ENCODE measurements around the gene PARS2.

The PARS2 gene

GRCh38 chr1:54764133-54764921 lies at the start of gene PARS2:
Gene PARS2, minus strand, starts transcription at chr1:54764523. Its CDS starts 5,362 bp downstream, at chr1:54759161.
- in situ Hi-C loops (cut with MboI; ENCODE audit: low sequenced_read_pairs) = no loop called here

- in situ Hi-C loops (cut with MboI; ENCODE audit: low sequenced_read_pairs) = no loop called here
Measured at GRCh38 chr1:54814126-54814498, 49.8 kb upstream of the PARS2 start.

- in situ Hi-C loops (cut with MboI; ENCODE audit: low sequenced_read_pairs) = no loop called here
Measured at GRCh38 chr1:54813485-54814125, 49.3 kb upstream of the PARS2 start.

GRCh38 chr1:54812801-54813484 lies 48.6 kb upstream of the PARS2 start:
- in situ Hi-C loops (cut with MboI; ENCODE audit: low sequenced_read_pairs) = no loop called here

GRCh38 chr1:54811739-54812655 lies 47.7 kb upstream of the PARS2 start:
- in situ Hi-C loops (cut with MboI; ENCODE audit: low sequenced_read_pairs) = no loop called here

GRCh38 chr1:54811066-54811465 lies 46.7 kb upstream of the PARS2 start:
- in situ Hi-C loops (cut with MboI; ENCODE audit: low sequenced_read_pairs) = no loop called here

GRCh38 chr1:54810153-54810942 lies 46.0 kb upstream of the PARS2 start:
- in situ Hi-C loops (cut with MboI; ENCODE audit: low sequenced_read_pairs) = no loop called here

GRCh38 chr1:54809496-54810074 lies 45.3 kb upstream of the PARS2 start:
- in situ Hi-C loops (cut with MboI; ENCODE audit: low sequenced_read_pairs) = no loop called here

GRCh38 chr1:54808443-54809207 lies 44.3 kb upstream of the PARS2 start:
- in situ Hi-C loops (cut with MboI; ENCODE audit: low sequenced_read_pairs) = no loop called here

- in situ Hi-C loops (cut with MboI; ENCODE audit: low sequenced_read_pairs) = no loop called here
Measured at GRCh38 chr1:54807756-54808155, 43.4 kb upstream of the PARS2 start.

- in situ Hi-C loops (cut with MboI; ENCODE audit: low sequenced_read_pairs) = no loop called here
Measured at GRCh38 chr1:54806931-54807611, 42.7 kb upstream of the PARS2 start.

GRCh38 chr1:54805981-54806381 lies 41.7 kb upstream of the PARS2 start:
- in situ Hi-C loops (cut with MboI; ENCODE audit: low sequenced_read_pairs) = no loop called here

- in situ Hi-C loops (cut with MboI; ENCODE audit: low sequenced_read_pairs) = no loop called here
Measured at GRCh38 chr1:54805466-54805865, 41.1 kb upstream of the PARS2 start.

GRCh38 chr1:54804471-54805132 lies 40.3 kb upstream of the PARS2 start:
- in situ Hi-C loops (cut with MboI; ENCODE audit: low sequenced_read_pairs) = no loop called here

- in situ Hi-C loops (cut with MboI; ENCODE audit: low sequenced_read_pairs) = no loop called here
Measured at GRCh38 chr1:54803761-54804470, 39.6 kb upstream of the PARS2 start.

GRCh38 chr1:54800899-54801759 lies 36.8 kb upstream of the PARS2 start, which contains the start of gene TTC22:
Gene TTC22, minus strand, starts transcription at chr1:54801323. Its CDS starts 160 bp downstream, at chr1:54801163.
- in situ Hi-C loops (cut with MboI; ENCODE audit: low sequenced_read_pairs) = no loop called here

Data from HL-60/S4 (cell line).